ENCODE results near the gene SHLD1. TPM values are rescaled to one million over a fixed set of nuclear protein-coding genes. Genes with fewer than 3 reads are reported as not detected.

Gene SHLD1
- total RNA-seq, 1 experiment from 2014 or later: 6.7 TPM

GRCh38 chr20:5785146-5785545 lies 34.9 kb downstream of the SHLD1 start:
- no peak overlapping the region for H3K27ac ChIP-seq (ENCODE audit: insufficient read length, low read depth, low read length)

More at GRCh38 chr20:5785146-5785545, 34.9 kb downstream of the SHLD1 start:
- Histone ChIP-seq H3K4me1 (ENCODE audit: insufficient read depth, low read length) (no peaks in the 10 kb centered on the region; the same call in 1 of the 2 replicates), H3K14ac (ENCODE audit: insufficient read depth, low read length) (no peak overlapping the region), H3K4me2 (ENCODE audit: insufficient read depth, insufficient read length, low read length) (no peak overlapping the region), H3K27me3 (ENCODE audit: insufficient read depth, low read length) (no peaks in the 10 kb centered on the region), H3K79me1 (ENCODE audit: insufficient read depth, low read depth, low read length, poor library complexity, severe bottlenecking) (no peaks in the 10 kb centered on the region), H2BK12ac (ENCODE audit: insufficient read length, low read depth, low read length) (no peak overlapping the region), H3K56ac (ENCODE audit: insufficient read length, low read depth, low read length) (no peak overlapping the region), H2AK5ac (ENCODE audit: insufficient read length, low read length) (no peak overlapping the region), H2BK120ac (ENCODE audit: low read depth, low read length, poor library complexity, severe bottlenecking) (no peak overlapping the region), H2BK15ac (ENCODE audit: low read depth, low read length) (no peak overlapping the region), H3T11ph (ENCODE audit: low read length) (no peak overlapping the region), H2AFZ (ENCODE audit: low read length) (no peak overlapping the region), H3K23me2 (ENCODE audit: insufficient read length, low read depth, low read length, poor library complexity, severe bottlenecking) (no peaks in the 10 kb centered on the region), H3K9me3 (ENCODE audit: control insufficient read depth, low read depth, low read length) (no peaks in the 10 kb centered on the region), H4K5ac (ENCODE audit: insufficient read length, low read depth, low read length) (no peak overlapping the region), H3K9ac (ENCODE audit: extremely low read depth, insufficient read length, low read length) (no peak overlapping the region), H3K23ac (ENCODE audit: insufficient read length, low read depth, low read length) (no peak overlapping the region), H3K18ac (ENCODE audit: insufficient read length, low read depth, low read length) (no peak overlapping the region), H4K91ac (ENCODE audit: insufficient read length, low read depth, low read length) (no peak overlapping the region), H2BK5ac (ENCODE audit: insufficient read length, low read length) (no peak overlapping the region), H3K79me2 (ENCODE audit: insufficient read depth, low read length) (no peaks in the 10 kb centered on the region), H2BK20ac (ENCODE audit: low read depth, low read length, poor library complexity, severe bottlenecking) (no peak overlapping the region), H3K4ac (ENCODE audit: low read depth, low read length) (no peak overlapping the region), H4K8ac (replicated peaks; ENCODE audit: insufficient read length, low read depth, low read length) (no peak overlapping the region), H4K20me1 (ENCODE audit: control insufficient read depth, insufficient read depth, insufficient read length) (no peaks in the 10 kb centered on the region)
- no CpG with 5 or more reads among the region's 5 CpGs for WGBS (ENCODE audit: extremely low coverage, insufficient read length, low lambda C conversion rate)
- Mint-ChIP-seq H3K4me3 (no peak overlapping the region), H3K27ac (no peak overlapping the region), H3K36me3 (ENCODE audit: insufficient read depth in 1 of 3, low read depth in 3 of 3) (peaks cover 0 to 14% (median 7%) of the 10 kb centered on the region in 3 experiments; a peak in 3 of 7 replicates), H3K4me1 (peaks cover 14 to 16% of the 10 kb centered on the region in 2 experiments), H3K9me3 (no peaks in the 10 kb centered on the region), H3K27me3 (ENCODE audit: low read depth) (no peaks in the 10 kb centered on the region)
- DNase-seq: no peak
- TF ChIP-seq CTCF (conservative IDR thresholded peaks at IDR 0.05): no peak

Data from H9 (cell line).